NOMO-1 (cell line): ENCODE results near the gene KRTAP3-2.
A peak's percentile ranks its signal among the peaks of the same experiment; 100 is the strongest.

Source experiments
- DNase-seq, 2 experiments: peaks; one replicate each; lab custom pipeline; 2025; ENCODE audit not compliant: unreplicated experiment in 2 of 2; lab: John Stamatoyannopoulos, UW

KRTAP3-2 gene

GRCh38 chr17:40974366-40974765, 25.3 kb downstream of the KRTAP3-2 start:
- DNase-seq, result no peak

GRCh38 chr17:40967582-40967981, 32.1 kb downstream of the KRTAP3-2 start:
- no peak for DNase-seq

- no peak for DNase-seq
These were observed 32.9 kb downstream of the KRTAP3-2 start, which contains the start of gene KRT39 for GRCh38 chr17:40966848-40967247. Gene KRT39 (minus strand): TSS chr17:40966948. CDS start chr17:40966856, 92 bp downstream.

GRCh38 chr17:40963838-40964237, 35.9 kb downstream of the KRTAP3-2 start:
- peak in 1 of 2 experiments; percentile 12 for DNase-seq

GRCh38 chr17:40962059-40962561, 37.6 kb downstream of the KRTAP3-2 start:
- no peak for DNase-seq

GRCh38 chr17:40961591-40961990, 38.1 kb downstream of the KRTAP3-2 start:
- DNase-seq, result no peak

- DNase-seq, result no peak
These were observed 39.6 kb downstream of the KRTAP3-2 start for GRCh38 chr17:40960144-40960543.

GRCh38 chr17:40958086-40958953, 41.4 kb downstream of the KRTAP3-2 start:
- DNase-seq, result no peak

- DNase-seq, result peak; percentile 36 to 81
These were observed 43.1 kb downstream of the KRTAP3-2 start for GRCh38 chr17:40956401-40957254.

GRCh38 chr17:40953881-40954280, 45.8 kb downstream of the KRTAP3-2 start:
- DNase-seq, result no peak

- peak in 1 of 2 experiments; percentile 43 for DNase-seq
These were observed 47.0 kb downstream of the KRTAP3-2 start for GRCh38 chr17:40952661-40953060.

GRCh38 chr17:40952154-40952553, 47.6 kb downstream of the KRTAP3-2 start:
- DNase-seq, result no peak

- DNase-seq, result no peak
These were observed 48.6 kb downstream of the KRTAP3-2 start for GRCh38 chr17:40951011-40951622.

- DNase-seq, result no peak
These were observed 49.5 kb downstream of the KRTAP3-2 start for GRCh38 chr17:40950176-40950575.

- DNase-seq, result peak in 1 of 2 experiments; percentile 23
These were observed 50.3 kb downstream of the KRTAP3-2 start for GRCh38 chr17:40949418-40949817.
